ENCODE data around the gene LRRC49. TPM values are rescaled to one million over a fixed set of nuclear protein-coding genes. Genes with fewer than 3 reads are reported as not detected.

Gene LRRC49
- total RNA-seq, 4 donors from 2014 or later, result 8.3 to 16.1 (median 11.9) TPM

DNA sequence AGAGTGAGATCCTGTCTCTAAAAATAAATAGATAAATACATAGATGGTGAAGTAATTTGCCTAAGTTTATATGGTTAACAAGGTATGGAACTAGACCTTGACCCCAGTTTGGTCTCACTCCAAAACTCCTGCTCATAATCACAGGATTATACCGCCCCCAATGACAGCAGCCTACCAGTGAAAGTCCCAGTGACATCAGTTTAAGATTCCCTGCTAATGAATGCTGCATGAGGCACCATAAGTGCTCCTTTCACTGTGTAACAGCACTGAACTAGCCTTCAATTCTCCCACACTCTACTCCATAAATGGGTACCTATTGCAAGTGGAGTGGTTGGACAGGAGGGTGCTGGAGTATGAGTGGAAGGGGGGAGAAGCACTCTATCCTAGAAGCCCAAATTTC lies 199.0 kb downstream of the LRRC49 start:
- H3K27me3 ChIP-seq, result no peaks in the 10 kb centered on the region
- intact Hi-C loops (cut with DNase I), result no loop called here
- H3K9me3 ChIP-seq, result no peaks in the 10 kb centered on the region
- H3K36me3 ChIP-seq, result no peaks in the 10 kb centered on the region
- 95 to 100% methylated on average over 1 of the region's 1 CpG for WGBS, 2 donors
- no peak overlapping the region for H3K4me3 ChIP-seq (replicated peaks in 1 of 3)
- H3K4me1 ChIP-seq, result peaks cover 0 to 6% of the 10 kb centered on the region in 2 donors
- no peak overlapping the region for H3K27ac ChIP-seq
- DNase-seq, result no peak
- TF ChIP-seq, protein P1, sequence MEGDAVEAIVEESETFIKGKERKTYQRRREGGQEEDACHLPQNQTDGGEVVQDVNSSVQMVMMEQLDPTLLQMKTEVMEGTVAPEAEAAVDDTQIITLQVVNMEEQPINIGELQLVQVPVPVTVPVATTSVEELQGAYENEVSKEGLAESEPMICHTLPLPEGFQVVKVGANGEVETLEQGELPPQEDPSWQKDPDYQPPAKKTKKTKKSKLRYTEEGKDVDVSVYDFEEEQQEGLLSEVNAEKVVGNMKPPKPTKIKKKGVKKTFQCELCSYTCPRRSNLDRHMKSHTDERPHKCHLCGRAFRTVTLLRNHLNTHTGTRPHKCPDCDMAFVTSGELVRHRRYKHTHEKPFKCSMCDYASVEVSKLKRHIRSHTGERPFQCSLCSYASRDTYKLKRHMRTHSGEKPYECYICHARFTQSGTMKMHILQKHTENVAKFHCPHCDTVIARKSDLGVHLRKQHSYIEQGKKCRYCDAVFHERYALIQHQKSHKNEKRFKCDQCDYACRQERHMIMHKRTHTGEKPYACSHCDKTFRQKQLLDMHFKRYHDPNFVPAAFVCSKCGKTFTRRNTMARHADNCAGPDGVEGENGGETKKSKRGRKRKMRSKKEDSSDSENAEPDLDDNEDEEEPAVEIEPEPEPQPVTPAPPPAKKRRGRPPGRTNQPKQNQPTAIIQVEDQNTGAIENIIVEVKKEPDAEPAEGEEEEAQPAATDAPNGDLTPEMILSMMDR (IDR thresholded peaks at IDR 0.05), result no peak
- TF ChIP-seq POLR2A (IDR thresholded peaks at IDR 0.05), result no peak

DNA sequence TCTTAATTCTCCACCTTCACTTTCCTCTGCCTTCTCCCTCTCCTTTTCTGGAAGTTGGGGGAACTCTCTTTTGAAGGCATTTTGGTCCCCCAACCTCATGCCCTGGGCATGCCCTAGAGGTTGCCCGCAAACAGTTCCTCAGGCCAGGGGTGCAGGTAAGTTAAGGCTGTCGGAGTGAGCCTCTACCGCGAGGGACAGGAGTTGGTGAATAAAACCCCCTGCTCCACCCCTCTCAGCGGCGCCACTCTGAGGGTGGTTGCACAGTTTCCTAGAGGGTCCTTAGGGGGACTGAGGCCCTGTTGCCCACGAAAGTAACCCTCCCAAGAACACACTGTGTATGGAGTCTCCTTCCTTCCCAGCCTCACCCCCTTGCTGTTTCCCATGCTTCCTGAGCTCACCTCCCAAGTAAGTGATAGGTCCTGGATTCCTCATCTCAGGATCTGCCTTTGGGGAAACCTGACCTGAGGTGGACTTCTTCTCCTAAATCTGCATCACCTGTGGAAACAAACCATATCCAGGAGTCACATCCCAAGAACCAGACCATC lies 199.5 kb downstream of the LRRC49 start:
- no peaks in the 10 kb centered on the region for H3K36me3 ChIP-seq
- no peak overlapping the region for H3K27ac ChIP-seq
- no peaks in the 10 kb centered on the region for H3K9me3 ChIP-seq
- H3K4me1 ChIP-seq, result peaks cover 0 to 6% of the 10 kb centered on the region in 2 donors
- DNase-seq, result no peak
- WGBS, 2 donors, result 84 to 95% methylated on average over 7 of the region's 7 CpGs
- intact Hi-C loops (cut with DNase I), result no loop called here
- H3K27me3 ChIP-seq, result no peaks in the 10 kb centered on the region
- TF ChIP-seq, protein P1 (IDR thresholded peaks at IDR 0.05), result no peak
- no peak for TF ChIP-seq POLR2A (IDR thresholded peaks at IDR 0.05)
- H3K4me3 ChIP-seq (replicated peaks in 1 of 3), result no peak overlapping the region

DNA sequence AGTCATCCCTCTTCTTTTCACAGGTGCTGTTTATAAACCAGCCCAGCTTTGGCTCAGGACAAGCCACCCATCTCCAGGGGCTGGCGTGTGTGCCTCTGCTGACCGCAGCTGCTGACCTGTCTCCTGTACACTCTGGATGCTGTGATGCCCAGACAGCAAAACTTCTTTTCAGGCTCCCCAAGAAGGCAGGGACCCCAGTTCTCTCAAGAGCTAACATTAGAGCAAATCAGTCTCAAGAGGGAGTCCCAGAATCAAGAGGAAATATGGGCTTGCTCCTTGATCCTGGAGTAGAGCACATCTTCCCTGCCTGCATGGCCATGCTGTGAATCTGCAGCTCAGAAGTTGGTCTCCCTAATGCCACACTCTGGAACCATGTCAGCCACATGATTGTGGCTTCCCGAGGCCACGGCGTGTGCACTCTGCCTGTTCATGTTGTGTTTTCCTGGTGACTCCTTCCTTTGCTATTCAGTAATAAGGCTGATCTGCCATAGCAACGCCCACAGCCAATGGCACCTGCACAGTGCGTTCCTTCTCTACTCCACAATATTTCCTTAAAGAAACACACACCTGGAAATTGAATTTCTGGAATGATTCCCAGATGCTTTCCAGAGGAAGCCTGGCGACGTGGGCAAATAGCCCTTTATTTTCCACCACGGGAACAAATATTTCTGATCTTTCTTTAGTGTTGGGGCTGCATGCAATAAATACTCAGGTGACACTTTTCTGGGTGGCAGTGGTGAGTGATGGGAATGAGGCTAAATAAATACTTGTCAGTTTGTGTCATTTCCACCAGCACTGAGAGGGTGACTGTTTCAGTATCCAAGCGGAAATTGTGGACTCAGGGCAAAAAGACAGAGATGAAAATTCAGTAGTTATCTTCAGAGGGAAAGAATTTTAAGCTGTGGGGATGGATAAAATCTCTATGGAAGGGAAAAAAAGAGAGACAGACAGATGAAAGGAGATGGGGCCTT lies 200.7 kb downstream of the LRRC49 start:
- intact Hi-C loops (cut with DNase I), result no loop called here
- H3K27me3 ChIP-seq, result no peaks in the 10 kb centered on the region
- no peaks in the 10 kb centered on the region for H3K36me3 ChIP-seq
- H3K27ac ChIP-seq, result no peak overlapping the region
- TF ChIP-seq POLR2A (IDR thresholded peaks at IDR 0.05), result no peak
- TF ChIP-seq, protein P1 (IDR thresholded peaks at IDR 0.05), result no peak
- WGBS, 2 donors, result 47 to 48% methylated on average over 11 of the region's 11 CpGs
- DNase-seq, result peak; percentile 52 to 65
- no peak overlapping the region for H3K4me3 ChIP-seq (replicated peaks in 1 of 3)
- peaks cover 0 to 6% of the 10 kb centered on the region in 2 donors for H3K4me1 ChIP-seq
- H3K9me3 ChIP-seq, result no peaks in the 10 kb centered on the region

DNA sequence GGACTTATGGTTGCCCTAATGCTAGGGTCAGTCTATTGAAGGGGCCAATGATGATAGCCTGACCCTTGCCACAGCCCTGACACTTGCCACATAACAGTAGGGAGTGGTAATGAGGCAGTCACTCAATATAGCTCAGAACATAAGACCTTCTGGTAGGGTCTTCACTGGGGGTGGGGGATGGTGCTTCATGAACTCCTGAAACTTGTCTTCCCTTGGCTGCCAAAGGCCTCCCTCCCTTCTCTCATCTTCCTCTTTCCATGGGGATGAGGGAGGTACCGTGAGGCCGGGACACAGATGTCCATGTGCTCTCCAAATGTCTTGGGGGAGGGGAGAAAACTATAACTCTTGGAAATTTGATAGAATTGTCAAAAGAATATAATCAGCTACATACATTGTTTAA lies 201.5 kb downstream of the LRRC49 start:
- peaks cover 0 to 6% of the 10 kb centered on the region in 2 donors for H3K4me1 ChIP-seq

More for the DNA sequence above, 201.5 kb downstream of the LRRC49 start:
- no peak for DNase-seq
- no peak for TF ChIP-seq POLR2A (IDR thresholded peaks at IDR 0.05)
- TF ChIP-seq, protein P1 (IDR thresholded peaks at IDR 0.05), result no peak
- Histone ChIP-seq H3K27ac (no peak overlapping the region), H3K4me3 (replicated peaks in 1 of 3) (no peak overlapping the region), H3K27me3 (no peaks in the 10 kb centered on the region), H3K9me3 (no peaks in the 10 kb centered on the region), H3K36me3 (no peaks in the 10 kb centered on the region)
- 89 to 98% methylated on average over 2 of the region's 2 CpGs for WGBS, 2 donors
- intact Hi-C loops (cut with DNase I), result no loop called here

Measured in thyroid gland (tissue), 4 donors.